A673 (cell line): ENCODE measurements around the gene ZNF121.

Source experiments
- CTCF ChIP-seq: fragments of 300-800, 200-600 bp; sonication (generic); conservative IDR thresholded peaks from 2 replicates; pipeline ENCODE4 v1.5.1; 2017; ENCODE audit warnings: low read depth, mild to moderate bottlenecking, antibody characterized with exemption, low read length, moderate library complexity, mixed read lengths
- EZH2 ChIP-seq: fragments of 200-600 bp; sonication (generic); IDR thresholded peaks from 2 replicates; pipeline ENCODE4 v1.6.1; 2017; ENCODE audit warnings: borderline replicate concordance, low read depth, mild to moderate bottlenecking, mixed read lengths, antibody characterized with exemption, low read length; ENCODE audit not compliant: poor library complexity, severe bottlenecking

- TF ChIP-seq CTCF (no peak), EZH2 (no peak)
Observed at GRCh38 chr19:9552536-9553274, 31.6 kb downstream of the ZNF121 start.
